ENCODE results near the gene PCDHGB3.
"Not testable (repeated sequence)": the region's sequence is repeated elsewhere in the genome, so short reads cannot be mapped to it uniquely, and the experiment has no call there.

Gene PCDHGB3

GRCh38 chr5:141338538-141339306 lies 31.3 kb upstream of the PCDHGB3 start, which contains the start of gene PCDHGA2:
PCDHGA2 (plus strand) TSS chr5:141338760.
- peak; percentile 52 for DNase-seq
- H3K4me3 ChIP-seq (ENCODE audit: low read depth, low read length), result no peak within 1 kb of the TSS
- no peaks in the 10 kb centered on the region for H3K27me3 ChIP-seq
- peak; percentile 65 for TF ChIP-seq CTCF (IDR thresholded peaks at IDR 0.05; ENCODE audit: low read depth, low read length)
- no peaks in the 10 kb centered on the region; the same call in 1 of the 2 replicates for H3K4me1 ChIP-seq
- H3K9me3 ChIP-seq, result peaks cover under 1% of the 10 kb centered on the region
- peaks cover under 1% of the 10 kb centered on the region; the same call in 1 of the 2 replicates for H3K36me3 ChIP-seq

GRCh38 chr5:141340781-141341354 lies 29.2 kb upstream of the PCDHGB3 start:
- not testable (repeated sequence) for H3K27me3 ChIP-seq; H3K36me3 ChIP-seq; DNase-seq; H3K4me3 ChIP-seq (ENCODE audit: low read depth, low read length); H3K9me3 ChIP-seq; H3K4me1 ChIP-seq

- no peak for TF ChIP-seq CTCF (IDR thresholded peaks at IDR 0.05; ENCODE audit: low read depth, low read length)
- H3K9me3 ChIP-seq, result peaks cover 4% of the 10 kb centered on the region
- H3K36me3 ChIP-seq, result peaks cover 3% of the 10 kb centered on the region; the same call in 1 of the 2 replicates
- H3K4me1 ChIP-seq, result no peaks in the 10 kb centered on the region; the same call in 1 of the 2 replicates
- H3K4me3 ChIP-seq (ENCODE audit: low read depth, low read length), result no peak overlapping the region
- no peak for DNase-seq
- H3K27me3 ChIP-seq, result no peaks in the 10 kb centered on the region
Observed at GRCh38 chr5:141342773-141343172, 27.3 kb upstream of the PCDHGB3 start.

GRCh38 chr5:141343242-141343952 lies 26.6 kb upstream of the PCDHGB3 start, which contains the start of gene PCDHGA3:
PCDHGA3 (plus strand) TSS chr5:141343829; CDS start chr5:141344034, 205 bp downstream.
- no peaks in the 10 kb centered on the region; the same call in 1 of the 2 replicates for H3K4me1 ChIP-seq
- H3K9me3 ChIP-seq, result peaks cover 4% of the 10 kb centered on the region
- TF ChIP-seq CTCF (IDR thresholded peaks at IDR 0.05; ENCODE audit: low read depth, low read length), result peak; percentile 68
- H3K4me3 ChIP-seq (ENCODE audit: low read depth, low read length), result no peak within 1 kb of the TSS
- H3K27me3 ChIP-seq, result no peaks in the 10 kb centered on the region
- peak; percentile 41 for DNase-seq
- H3K36me3 ChIP-seq, result peaks cover 3% of the 10 kb centered on the region; the same call in 1 of the 2 replicates

GRCh38 chr5:141343953-141344463 lies 26.0 kb upstream of the PCDHGB3 start:
- H3K4me3 ChIP-seq (ENCODE audit: low read depth, low read length), result no peak overlapping the region
- no peak for TF ChIP-seq CTCF (IDR thresholded peaks at IDR 0.05; ENCODE audit: low read depth, low read length)
- DNase-seq, result no peak
- H3K4me1 ChIP-seq, result no peaks in the 10 kb centered on the region; the same call in 1 of the 2 replicates
- peaks cover 4% of the 10 kb centered on the region for H3K9me3 ChIP-seq
- peaks cover 3% of the 10 kb centered on the region; the same call in 1 of the 2 replicates for H3K36me3 ChIP-seq
- H3K27me3 ChIP-seq, result no peaks in the 10 kb centered on the region

- peaks cover 3% of the 10 kb centered on the region; the same call in 1 of the 2 replicates for H3K36me3 ChIP-seq
- no peak overlapping the region for H3K4me3 ChIP-seq (ENCODE audit: low read depth, low read length)
- peaks cover 4% of the 10 kb centered on the region for H3K9me3 ChIP-seq
- DNase-seq, result no peak
- H3K4me1 ChIP-seq, result no peaks in the 10 kb centered on the region; the same call in 1 of the 2 replicates
- no peaks in the 10 kb centered on the region for H3K27me3 ChIP-seq
- no peak for TF ChIP-seq CTCF (IDR thresholded peaks at IDR 0.05; ENCODE audit: low read depth, low read length)
Observed at GRCh38 chr5:141345327-141345726, 24.7 kb upstream of the PCDHGB3 start.

- not testable (repeated sequence) for H3K4me1 ChIP-seq; H3K4me3 ChIP-seq (ENCODE audit: low read depth, low read length); H3K36me3 ChIP-seq; H3K9me3 ChIP-seq; H3K27me3 ChIP-seq; DNase-seq
Observed at GRCh38 chr5:141346017-141346416, 24.0 kb upstream of the PCDHGB3 start.

Data from BE2C (cell line).